HG02610 (cell line): ENCODE data around the gene PAK2.
A peak's percentile ranks its signal among the peaks of the same experiment; 100 is the strongest.
"Not testable (repeated sequence)": the region's sequence is repeated elsewhere in the genome, so short reads cannot be mapped to it uniquely, and the experiment has no call there.

Source experiments
- ATAC-seq: cut with Tn5 transposase; IDR thresholded peaks from one replicate; pipeline ENCODE4 v1.9.1; 2021; ENCODE audit warnings: mild to moderate bottlenecking, moderate library complexity; ENCODE audit not compliant: unreplicated experiment

The PAK2 gene

GRCh38 chr3:196739671-196740480, at the start of gene PAK2:
TSS of gene PAK2 (plus strand) at chr3:196739857. CDS start at chr3:196782647, 42,790 bp downstream.
- peak; percentile 90 for ATAC-seq

GRCh38 chr3:196689941-196690660, 49.6 kb upstream of the PAK2 start:
- ATAC-seq = no peak

- no peak for ATAC-seq
Measured at GRCh38 chr3:196691386-196691785, 48.3 kb upstream of the PAK2 start.

GRCh38 chr3:196694202-196694638, 45.4 kb upstream of the PAK2 start:
- ATAC-seq = no peak

- no peak for ATAC-seq
Measured at GRCh38 chr3:196694941-196695848, 44.5 kb upstream of the PAK2 start.

- no peak for ATAC-seq
Measured at GRCh38 chr3:196695849-196696226, 43.8 kb upstream of the PAK2 start.

- ATAC-seq = no peak
Measured at GRCh38 chr3:196697270-196697669, 42.4 kb upstream of the PAK2 start.

- no peak for ATAC-seq
Measured at GRCh38 chr3:196699749-196700148, 39.9 kb upstream of the PAK2 start.

- no peak for ATAC-seq
Measured at GRCh38 chr3:196700801-196701200, 38.9 kb upstream of the PAK2 start.

GRCh38 chr3:196706327-196706726, 33.3 kb upstream of the PAK2 start:
- ATAC-seq = no peak

- no peak for ATAC-seq
Measured at GRCh38 chr3:196706731-196707130, 32.9 kb upstream of the PAK2 start.

- ATAC-seq = no peak
Measured at GRCh38 chr3:196707566-196707965, 32.1 kb upstream of the PAK2 start.

GRCh38 chr3:196708467-196708866, 31.2 kb upstream of the PAK2 start:
- ATAC-seq = no peak

GRCh38 chr3:196711838-196712513, 27.7 kb upstream of the PAK2 start, which contains the start of the genes CEP19 and PIGX:
TSS of gene CEP19 (minus strand) at chr3:196712250. CDS start at chr3:196708657, 3,593 bp downstream.
TSS of gene PIGX (plus strand) at chr3:196712377.
- ATAC-seq = peak; percentile 82

GRCh38 chr3:196712514-196713413, 26.9 kb upstream of the PAK2 start:
- peak; percentile 39 for ATAC-seq

GRCh38 chr3:196717162-196717561, 22.5 kb upstream of the PAK2 start:
- ATAC-seq = not testable (repeated sequence)

- no peak for ATAC-seq
Measured at GRCh38 chr3:196721097-196721496, 18.6 kb upstream of the PAK2 start.

GRCh38 chr3:196726788-196727675, 12.6 kb upstream of the PAK2 start:
- ATAC-seq = no peak
